ENCODE measurements around the gene TOP2A. TPM values are rescaled to one million over a fixed set of nuclear protein-coding genes. Genes with fewer than 3 reads are reported as not detected.

TOP2A gene
- total RNA-seq, 1 donor from 2014 or later: 32.4 TPM

GRCh38 chr17:40447806-40448205, 30.1 kb upstream of the TOP2A start:
- H3K4me3 Mint-ChIP-seq (ENCODE audit: unreplicated experiment): no peak overlapping the region
- no peak for TF ChIP-seq CTCF (IDR thresholded peaks at IDR 0.05; ENCODE audit: partially characterized antibody, unreplicated experiment)

DNA sequence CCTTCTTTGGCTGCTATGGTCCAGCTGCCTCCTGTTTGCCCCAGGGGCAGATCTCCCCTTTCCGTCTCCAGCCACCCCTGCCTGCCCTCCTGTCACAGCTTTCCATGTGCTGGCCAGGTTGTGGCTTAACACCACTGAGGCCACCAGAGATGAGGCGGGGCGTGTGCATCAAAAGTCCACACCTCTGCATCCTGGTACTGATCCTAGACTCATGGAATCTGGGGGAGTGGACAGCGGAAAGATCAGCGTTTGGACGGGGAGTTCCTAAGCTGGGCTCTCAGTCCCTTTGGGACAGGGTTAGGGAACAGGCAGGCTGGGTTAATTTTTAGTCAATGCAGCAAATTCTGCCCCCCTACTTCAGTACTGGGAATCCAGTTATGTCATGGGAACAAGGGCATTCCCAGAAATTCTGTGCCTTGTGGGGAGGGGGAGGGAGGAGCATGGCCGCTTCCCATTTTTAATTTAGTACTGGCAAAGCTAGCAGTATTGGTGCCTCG, 29.5 kb upstream of the TOP2A start:
- Mint-ChIP-seq H3K27me3 (ENCODE audit: unreplicated experiment) (peaks cover 12% of the 10 kb centered on the region), H3K4me1 (ENCODE audit: low read depth, unreplicated experiment) (peaks cover 4% of the 10 kb centered on the region), H3K36me3 (ENCODE audit: unreplicated experiment) (no peaks in the 10 kb centered on the region), H3K27ac (ENCODE audit: unreplicated experiment) (no peak overlapping the region), H3K4me3 (ENCODE audit: unreplicated experiment) (no peak overlapping the region), H3K9me3 (ENCODE audit: unreplicated experiment) (peaks cover 3% of the 10 kb centered on the region)
- TF ChIP-seq CTCF (IDR thresholded peaks at IDR 0.05; ENCODE audit: partially characterized antibody, unreplicated experiment): no peak
- no peak for DNase-seq

More at GRCh38 chr17:40447806-40448205, 30.1 kb upstream of the TOP2A start:
- Mint-ChIP-seq H3K9me3 (ENCODE audit: unreplicated experiment) (peaks cover 5% of the 10 kb centered on the region), H3K27ac (ENCODE audit: unreplicated experiment) (no peak overlapping the region), H3K4me1 (ENCODE audit: low read depth, unreplicated experiment) (peaks cover 7% of the 10 kb centered on the region), H3K36me3 (ENCODE audit: unreplicated experiment) (no peaks in the 10 kb centered on the region), H3K27me3 (ENCODE audit: unreplicated experiment) (peaks cover 12% of the 10 kb centered on the region)
- DNase-seq: no peak

DNA sequence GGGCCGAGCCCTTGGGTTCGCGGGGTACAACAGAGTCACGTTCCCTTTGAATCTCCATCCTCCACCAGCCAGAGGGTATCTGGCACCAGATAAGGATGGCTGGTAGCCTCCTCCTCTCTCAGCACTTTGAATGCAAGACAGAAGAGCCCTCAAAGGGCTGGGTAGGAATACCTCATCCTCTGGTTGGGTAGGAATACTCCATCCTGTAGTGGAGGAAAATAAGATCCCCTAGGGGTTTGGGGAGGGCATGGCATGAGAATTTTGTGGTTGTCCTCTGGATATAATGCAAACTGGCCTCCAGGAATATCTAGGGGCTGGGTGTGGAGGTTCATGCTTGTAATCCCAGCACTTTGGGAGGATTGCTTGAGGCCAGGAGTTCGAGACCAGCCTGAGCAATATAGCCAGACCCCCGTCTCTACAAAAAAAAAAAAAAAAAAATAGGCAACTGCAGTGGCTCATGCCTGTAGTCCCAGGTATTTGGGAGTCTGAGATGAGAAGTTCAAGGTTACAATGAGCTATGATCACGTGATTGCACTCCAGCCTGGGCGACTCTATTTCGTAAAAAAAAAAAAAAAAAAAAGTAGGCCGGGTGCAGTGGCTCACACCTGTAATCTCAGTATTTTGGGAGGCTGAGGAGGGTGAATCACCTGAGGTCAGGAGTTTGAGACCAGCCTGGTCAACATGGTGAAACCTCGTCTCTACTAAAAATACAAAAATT, 28.2 kb upstream of the TOP2A start:
- no peak for TF ChIP-seq CTCF (IDR thresholded peaks at IDR 0.05; ENCODE audit: partially characterized antibody, unreplicated experiment)
- no peak overlapping the region for H3K4me3 Mint-ChIP-seq (ENCODE audit: unreplicated experiment)
- no peaks in the 10 kb centered on the region for H3K36me3 Mint-ChIP-seq (ENCODE audit: unreplicated experiment)
- peaks cover 12% of the 10 kb centered on the region for H3K27me3 Mint-ChIP-seq (ENCODE audit: unreplicated experiment)
- peaks cover 3% of the 10 kb centered on the region for H3K4me1 Mint-ChIP-seq (ENCODE audit: low read depth, unreplicated experiment)
- DNase-seq: no peak
- H3K27ac Mint-ChIP-seq (ENCODE audit: unreplicated experiment): no peak overlapping the region
- peaks cover 2% of the 10 kb centered on the region for H3K9me3 Mint-ChIP-seq (ENCODE audit: unreplicated experiment)

- H3K27ac Mint-ChIP-seq (ENCODE audit: unreplicated experiment): no peak overlapping the region
- peak overlapping the region; percentile 59 for H3K4me3 Mint-ChIP-seq (ENCODE audit: unreplicated experiment)
- H3K27me3 Mint-ChIP-seq (ENCODE audit: unreplicated experiment): peaks cover 12% of the 10 kb centered on the region
- no peak for TF ChIP-seq CTCF (IDR thresholded peaks at IDR 0.05; ENCODE audit: partially characterized antibody, unreplicated experiment)
- H3K36me3 Mint-ChIP-seq (ENCODE audit: unreplicated experiment): no peaks in the 10 kb centered on the region
- H3K9me3 Mint-ChIP-seq (ENCODE audit: unreplicated experiment): peaks cover 2% of the 10 kb centered on the region
- peaks cover 3% of the 10 kb centered on the region for H3K4me1 Mint-ChIP-seq (ENCODE audit: low read depth, unreplicated experiment)
- DNase-seq: no peak
Measured at GRCh38 chr17:40443988-40444899, 26.5 kb upstream of the TOP2A start.
